AG04450 (cell line): ENCODE results near the gene CDH22. TPM values are rescaled to one million over a fixed set of nuclear protein-coding genes. Genes with fewer than 3 reads are reported as not detected.

Experiments used
- CTCF ChIA-PET: fragments of 300-600, 350-600 bp; formaldehyde crosslinking; extraction: SDS; loops from one replicate; lab custom pipeline; 2022; ENCODE audit warnings: antibody characterized with exemption, inconsistent platforms; lab: Charles Lee
- POLR2A ChIA-PET: fragments of 350-600 bp; formaldehyde crosslinking; extraction: SDS; loops from one replicate; lab custom pipeline; 2021; ENCODE audit warnings: antibody characterized with exemption, inconsistent platforms; lab: Yijun Ruan, JAX
- DNase-seq: peaks from one replicate; pipeline ENCODE4 v3.0.0-alpha.2; 2011; ENCODE audit warnings: low read depth, low spot score
- H3K27ac ChIP-seq: one replicate; pipeline ENCODE4 v1.5.1; 2012; ENCODE audit warnings: low read depth, low read length, control low read depth
- H3K27me3 ChIP-seq: one replicate; pipeline ENCODE4 v1.6.0; 2012; ENCODE audit warnings: low read length; ENCODE audit not compliant: control insufficient read depth, insufficient read depth
- H3K4me3 ChIP-seq: 2 replicates; pipeline ENCODE4 v1.5.1; 2011; ENCODE audit warnings: mild to moderate bottlenecking, low read depth, low read length, control low read depth
- H3K9me3 ChIP-seq: 2 replicates; pipeline ENCODE4 v1.5.1; 2012; ENCODE audit warnings: low read length; ENCODE audit not compliant: control insufficient read depth, insufficient read depth
- CTCF ChIP-seq: IDR thresholded peaks from 2 replicates; pipeline ENCODE4 v1.5.1; 2011; ENCODE audit warnings: low read depth, low read length, control low read depth, inconsistent platforms
- polyA plus RNA-seq: library from polyadenylated mRNA; depleted of rRNA; stranded (reverse); fragments of >200 nt; gene quantifications from 2 replicates; pipeline ENCODE4 v1.2.3, GENCODE V29; 2011

CDH22 gene
- polyA plus RNA-seq, 1 experiment: not detected

DNA sequence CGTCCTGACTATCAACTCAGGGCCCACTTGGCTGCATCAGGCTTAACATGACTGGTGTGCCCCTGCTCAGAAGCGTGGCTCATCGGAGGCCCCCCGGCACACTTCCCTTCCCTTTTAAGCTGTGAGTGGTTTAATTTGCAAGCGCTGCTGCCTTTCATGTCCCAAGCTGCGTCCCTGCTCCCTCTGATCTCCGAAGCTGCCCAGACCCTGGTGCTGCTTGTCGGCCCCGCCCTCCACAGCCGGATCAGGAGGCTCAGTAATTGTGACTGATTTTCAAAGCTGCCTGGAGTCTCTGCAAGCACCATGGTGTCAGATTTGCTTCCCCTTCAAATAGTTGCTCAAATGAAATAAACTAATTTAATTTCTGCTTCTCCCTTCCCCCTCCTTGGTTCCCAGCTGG, 71.1 kb downstream of the CDH22 start:
- Histone ChIP-seq H3K9me3 (no peaks in the 10 kb centered on the region), H3K27ac (no peak overlapping the region), H3K27me3 (no peaks in the 10 kb centered on the region), H3K4me3 (no peak overlapping the region)
- DNase-seq: no peak
- CTCF ChIA-PET: no interaction called here
- no peak for TF ChIP-seq CTCF
- POLR2A ChIA-PET: no interaction called here

GRCh38 chr20:46235077-46235476, 73.2 kb downstream of the CDH22 start:
- CTCF ChIA-PET: no interaction called here
- DNase-seq: no peak

DNA sequence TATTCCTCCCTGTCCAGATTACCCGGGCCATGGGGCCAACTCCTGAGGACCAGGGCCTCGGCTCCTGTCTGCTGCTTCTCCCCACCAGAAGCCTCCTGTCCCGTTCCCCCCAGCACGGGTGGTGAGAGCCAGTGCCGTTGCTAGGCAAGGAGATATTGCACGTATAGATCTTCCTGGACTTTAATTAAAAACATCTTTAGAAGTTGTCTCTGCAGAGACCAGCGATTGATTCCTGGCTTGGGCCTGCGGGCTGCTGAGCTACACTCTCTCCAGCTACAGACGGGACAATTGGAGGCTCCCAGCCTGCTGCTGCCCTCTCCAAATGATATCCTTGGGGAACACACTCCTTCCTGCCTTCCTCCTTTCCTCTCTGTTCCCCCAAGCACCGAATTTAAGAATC, 74.6 kb downstream of the CDH22 start:
- no peaks in the 10 kb centered on the region for H3K27me3 ChIP-seq
- CTCF ChIA-PET: no interaction called here
- DNase-seq: no peak

More at GRCh38 chr20:46235077-46235476, 73.2 kb downstream of the CDH22 start:
- Histone ChIP-seq H3K9me3 (no peaks in the 10 kb centered on the region), H3K4me3 (no peak overlapping the region), H3K27ac (no peak overlapping the region), H3K27me3 (no peaks in the 10 kb centered on the region)
- POLR2A ChIA-PET: no interaction called here
- TF ChIP-seq CTCF: no peak

GRCh38 chr20:46232539-46232938, 75.8 kb downstream of the CDH22 start:
- Histone ChIP-seq H3K27me3 (no peaks in the 10 kb centered on the region), H3K4me3 (no peak overlapping the region), H3K27ac (no peak overlapping the region), H3K9me3 (peaks cover under 1% of the 10 kb centered on the region; the same call in 1 of the 2 replicates)
- ChIA-PET CTCF (no interaction called here), POLR2A (no interaction called here)
- TF ChIP-seq CTCF: no peak
- DNase-seq: no peak

More for the DNA sequence above, 74.6 kb downstream of the CDH22 start:
- TF ChIP-seq CTCF: no peak
- no peak overlapping the region for H3K27ac ChIP-seq
- H3K9me3 ChIP-seq: no peaks in the 10 kb centered on the region; the same call in 1 of the 2 replicates
- POLR2A ChIA-PET: no interaction called here
- no peak overlapping the region for H3K4me3 ChIP-seq

- ChIA-PET POLR2A (no interaction called here), CTCF (no interaction called here)
- Histone ChIP-seq H3K4me3 (no peak overlapping the region), H3K27ac (no peak overlapping the region), H3K27me3 (no peaks in the 10 kb centered on the region), H3K9me3 (peaks cover 2% of the 10 kb centered on the region; the same call in 1 of the 2 replicates)
- TF ChIP-seq CTCF: no peak
- no peak for DNase-seq
These were observed 77.5 kb downstream of the CDH22 start for GRCh38 chr20:46230801-46231282.
